ENCODE results near the gene FOXQ1.

GRCh38 chr6:1283501-1283900, 28.4 kb upstream of the FOXQ1 start:
- TF ChIP-seq POLR2A (IDR thresholded peaks at IDR 0.05; ENCODE audit: low read depth, low read length) (no peak), POLR2AphosphoS5 (IDR thresholded peaks at IDR 0.05; ENCODE audit: insufficient read depth, low read depth, low read length) (no peak), EZH2 (IDR thresholded peaks at IDR 0.05; ENCODE audit: borderline replicate concordance, low read depth, low read length, severe bottlenecking) (no peak), MAX (IDR thresholded peaks at IDR 0.05; ENCODE audit: insufficient read depth, insufficient read length) (no peak), MYC (IDR thresholded peaks at IDR 0.05; ENCODE audit: low read depth, low read length) (no peak), GATA2 (IDR thresholded peaks at IDR 0.05; ENCODE audit: insufficient read depth, insufficient read length, low read depth, low read length) (no peak)
- TF ChIP-seq, protein P1, sequence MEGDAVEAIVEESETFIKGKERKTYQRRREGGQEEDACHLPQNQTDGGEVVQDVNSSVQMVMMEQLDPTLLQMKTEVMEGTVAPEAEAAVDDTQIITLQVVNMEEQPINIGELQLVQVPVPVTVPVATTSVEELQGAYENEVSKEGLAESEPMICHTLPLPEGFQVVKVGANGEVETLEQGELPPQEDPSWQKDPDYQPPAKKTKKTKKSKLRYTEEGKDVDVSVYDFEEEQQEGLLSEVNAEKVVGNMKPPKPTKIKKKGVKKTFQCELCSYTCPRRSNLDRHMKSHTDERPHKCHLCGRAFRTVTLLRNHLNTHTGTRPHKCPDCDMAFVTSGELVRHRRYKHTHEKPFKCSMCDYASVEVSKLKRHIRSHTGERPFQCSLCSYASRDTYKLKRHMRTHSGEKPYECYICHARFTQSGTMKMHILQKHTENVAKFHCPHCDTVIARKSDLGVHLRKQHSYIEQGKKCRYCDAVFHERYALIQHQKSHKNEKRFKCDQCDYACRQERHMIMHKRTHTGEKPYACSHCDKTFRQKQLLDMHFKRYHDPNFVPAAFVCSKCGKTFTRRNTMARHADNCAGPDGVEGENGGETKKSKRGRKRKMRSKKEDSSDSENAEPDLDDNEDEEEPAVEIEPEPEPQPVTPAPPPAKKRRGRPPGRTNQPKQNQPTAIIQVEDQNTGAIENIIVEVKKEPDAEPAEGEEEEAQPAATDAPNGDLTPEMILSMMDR (IDR thresholded peaks at IDR 0.05; ENCODE audit: extremely low read depth in 1 of 2, insufficient read depth in 1 of 2, low read depth in 1 of 2, low read length in 2 of 2), result no peak

Data from endothelial cell of umbilical vein (primary cell).